ENCODE measurements around the gene CADM4.

GRCh38 chr19:43652546-43652874 lies 12.9 kb upstream of the CADM4 start:
- TF ChIP-seq EZH2 (IDR thresholded peaks at IDR 0.05; ENCODE audit: low read length, missing control alignments) (no peak), CTCF (conservative IDR thresholded peaks at IDR 0.05 in 1 of 2, IDR thresholded peaks at IDR 0.05 in 1 of 2; ENCODE audit: low read depth in 1 of 2, low read length in 2 of 2) (no peak)

All from fibroblast of lung (primary cell).